HepG2 (cell line): ENCODE data around the gene GPR137. TPM values are rescaled to one million over a fixed set of nuclear protein-coding genes. Genes with fewer than 3 reads are reported as not detected.

Experiments
- MBD4 ChIP-seq: IDR thresholded peaks from 2 replicates; pipeline ENCODE4 v1.6.1; 2012; ENCODE audit warnings: low read length, inconsistent platforms, borderline replicate concordance
- NONO ChIP-seq, 2 experiments: fragments of 450-650 bp in 1 of 2; sonication (generic) in 1 of 2; formaldehyde crosslinking in 1 of 2; IDR thresholded peaks in 1 of 2; conservative IDR thresholded peaks in 1 of 2; 2 replicates each; pipeline versions ENCODE4 v1.6.1 to v1.8.0; 2017 to 2022; ENCODE audit warnings: mild to moderate bottlenecking in 1 of 2, missing genetic modification reagents in 1 of 2, moderate library complexity in 1 of 2
- NR2F2 ChIP-seq: IDR thresholded peaks from 2 replicates; pipeline ENCODE4 v1.6.1; 2012; ENCODE audit warnings: low read depth, inconsistent platforms, borderline replicate concordance
- PHB2 ChIP-seq: fragments of 450-650 bp; IDR thresholded peaks from 2 replicates; pipeline ENCODE4 v1.6.1; 2018; ENCODE audit not compliant: partially characterized antibody
- SIX1 ChIP-seq: sonication (generic); formaldehyde crosslinking; IDR thresholded peaks from 2 replicates; pipeline ENCODE4 v1.4.0; 2020; ENCODE audit warnings: missing genetic modification reagents, borderline replicate concordance
- SMAD1 ChIP-seq: sonication (generic); formaldehyde crosslinking; IDR thresholded peaks from 2 replicates; pipeline ENCODE4 v1.4.0; 2020; ENCODE audit warnings: missing genetic modification reagents, low read depth, mild to moderate bottlenecking, borderline replicate concordance
- TAF15 ChIP-seq: fragments of 200-400 bp; formaldehyde crosslinking; IDR thresholded peaks from one replicate; pipeline ENCODE4 v1.6.1; 2018; ENCODE audit warnings: mild to moderate bottlenecking, low read depth, low read length; ENCODE audit not compliant: poor library complexity, severe bottlenecking
- TEAD3 ChIP-seq: optimal IDR thresholded peaks from 2 replicates; pipeline ENCODE3; 2016; ENCODE audit warnings: borderline replicate concordance
- THAP7 ChIP-seq: sonication (generic); formaldehyde crosslinking; IDR thresholded peaks from 2 replicates; pipeline ENCODE4 v1.8.1; 2023; ENCODE audit warnings: mild to moderate bottlenecking, missing genetic modification reagents
- ZBTB3 ChIP-seq: sonication (generic); formaldehyde crosslinking; IDR thresholded peaks from 2 replicates; pipeline ENCODE4 v1.4.0; 2020; ENCODE audit warnings: low read depth, mild to moderate bottlenecking, moderate library complexity, missing genetic modification reagents, borderline replicate concordance
- ZNF10 ChIP-seq: sonication (generic); formaldehyde crosslinking; IDR thresholded peaks from 2 replicates; pipeline ENCODE4 v1.4.0; 2020; ENCODE audit warnings: mild to moderate bottlenecking, low read depth, missing genetic modification reagents, borderline replicate concordance
- ZNF326 ChIP-seq: sonication (generic); formaldehyde crosslinking; IDR thresholded peaks from 2 replicates; pipeline ENCODE4 v1.4.0; 2020; ENCODE audit warnings: missing genetic modification reagents, borderline replicate concordance
- ZNF615 ChIP-seq: sonication (generic); formaldehyde crosslinking; IDR thresholded peaks from 2 replicates; pipeline ENCODE4 v1.5.0; 2020; ENCODE audit warnings: mild to moderate bottlenecking, missing genetic modification reagents, borderline replicate concordance
- ZNF629 ChIP-seq: sonication (generic); formaldehyde crosslinking; conservative IDR thresholded peaks from 2 replicates; pipeline ENCODE4 v1.5.0; 2020; ENCODE audit warnings: missing genetic modification reagents
- ZNF652 ChIP-seq: IDR thresholded peaks from 2 replicates; pipeline ENCODE4 v1.6.1; 2016; ENCODE audit warnings: low read depth, borderline replicate concordance
- polyA plus RNA-seq, 8 experiments: library from polyadenylated mRNA; depleted of rRNA in 3 of 8; stranded (reverse) in 7 of 8; unstranded in 1 of 8; fragments of >200 nt; fragmentation: Illumina TruSeq in 4 of 8; extraction: Trizol in 4 of 8; gene quantifications; 2 replicates each; pipeline versions ENCODE4 v1.2.1 to v1.2.3, GENCODE V29; 2011 to 2016; ENCODE audit warnings: low read depth in 4 of 8, missing spikeins in 1 of 8, mixed read lengths in 1 of 8; ENCODE audit not compliant: insufficient read depth in 1 of 8
- total RNA-seq, 5 experiments: library from RNA; depleted of rRNA; stranded (reverse); fragments of >200 nt; fragmentation: Illumina TruSeq; extraction: Trizol; gene quantifications; 2 replicates each; pipeline ENCODE4 v1.2.3, GENCODE V29; 2016; ENCODE audit warnings: low read depth in 1 of 5
- TF ChIP-seq, protein P1 (sequence below): sonication (generic); formaldehyde crosslinking; IDR thresholded peaks from 2 replicates; pipeline ENCODE4 v1.4.0; 2020; ENCODE audit warnings: missing genetic modification reagents
- TF ChIP-seq, protein P2 (sequence below): sonication (generic); formaldehyde crosslinking; IDR thresholded peaks from 2 replicates; pipeline ENCODE4 v1.5.0; 2020; ENCODE audit warnings: missing genetic modification reagents, mild to moderate bottlenecking, borderline replicate concordance
- TF ChIP-seq, protein P3 (sequence below): sonication (generic); formaldehyde crosslinking; IDR thresholded peaks from 2 replicates; pipeline ENCODE4 v1.5.0; 2020; ENCODE audit warnings: missing genetic modification reagents, mild to moderate bottlenecking, borderline replicate concordance
- TF ChIP-seq, protein P4 (sequence below): sonication (generic); formaldehyde crosslinking; IDR thresholded peaks from 2 replicates; pipeline ENCODE4 v1.8.1; 2023; ENCODE audit warnings: mild to moderate bottlenecking, moderate library complexity, missing genetic modification reagents

The GPR137 gene
- total and polyA plus RNA-seq, 2 of the 13 experiments (the other 11 are each of a cell fraction or from before 2014, with no cell fraction given): 8.5 to 13.2 TPM

GRCh38 chr11:64306876-64307622, 21.4 kb downstream of the GPR137 start (continued):
- TF ChIP-seq, protein P1, sequence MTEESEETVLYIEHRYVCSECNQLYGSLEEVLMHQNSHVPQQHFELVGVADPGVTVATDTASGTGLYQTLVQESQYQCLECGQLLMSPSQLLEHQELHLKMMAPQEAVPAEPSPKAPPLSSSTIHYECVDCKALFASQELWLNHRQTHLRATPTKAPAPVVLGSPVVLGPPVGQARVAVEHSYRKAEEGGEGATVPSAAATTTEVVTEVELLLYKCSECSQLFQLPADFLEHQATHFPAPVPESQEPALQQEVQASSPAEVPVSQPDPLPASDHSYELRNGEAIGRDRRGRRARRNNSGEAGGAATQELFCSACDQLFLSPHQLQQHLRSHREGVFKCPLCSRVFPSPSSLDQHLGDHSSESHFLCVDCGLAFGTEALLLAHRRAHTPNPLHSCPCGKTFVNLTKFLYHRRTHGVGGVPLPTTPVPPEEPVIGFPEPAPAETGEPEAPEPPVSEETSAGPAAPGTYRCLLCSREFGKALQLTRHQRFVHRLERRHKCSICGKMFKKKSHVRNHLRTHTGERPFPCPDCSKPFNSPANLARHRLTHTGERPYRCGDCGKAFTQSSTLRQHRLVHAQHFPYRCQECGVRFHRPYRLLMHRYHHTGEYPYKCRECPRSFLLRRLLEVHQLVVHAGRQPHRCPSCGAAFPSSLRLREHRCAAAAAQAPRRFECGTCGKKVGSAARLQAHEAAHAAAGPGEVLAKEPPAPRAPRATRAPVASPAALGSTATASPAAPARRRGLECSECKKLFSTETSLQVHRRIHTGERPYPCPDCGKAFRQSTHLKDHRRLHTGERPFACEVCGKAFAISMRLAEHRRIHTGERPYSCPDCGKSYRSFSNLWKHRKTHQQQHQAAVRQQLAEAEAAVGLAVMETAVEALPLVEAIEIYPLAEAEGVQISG (CRISPR knock-in tag): peak; percentile 38; the same call in 1 of the 2 replicates
- TF ChIP-seq THAP7 (CRISPR knock-in tag) (no peak; the same call in 1 of the 2 replicates), ZNF652 (no peak), ZNF326 (CRISPR knock-in tag) (no peak), ZNF615 (CRISPR knock-in tag) (no peak), ZNF10 (CRISPR knock-in tag) (no peak), TAF15 (no peak), ZNF629 (CRISPR knock-in tag) (no peak), ZBTB3 (no peak), NONO (IDR thresholded peaks at IDR 0.05) (no peak), NONO (CRISPR knock-in tag; conservative IDR thresholded peaks at IDR 0.05) (no peak), MBD4 (no peak), TEAD3 (CRISPR knock-in tag) (no peak), PHB2 (no peak), SIX1 (no peak), NR2F2 (no peak), SMAD1 (no peak)
- TF ChIP-seq, protein P2, sequence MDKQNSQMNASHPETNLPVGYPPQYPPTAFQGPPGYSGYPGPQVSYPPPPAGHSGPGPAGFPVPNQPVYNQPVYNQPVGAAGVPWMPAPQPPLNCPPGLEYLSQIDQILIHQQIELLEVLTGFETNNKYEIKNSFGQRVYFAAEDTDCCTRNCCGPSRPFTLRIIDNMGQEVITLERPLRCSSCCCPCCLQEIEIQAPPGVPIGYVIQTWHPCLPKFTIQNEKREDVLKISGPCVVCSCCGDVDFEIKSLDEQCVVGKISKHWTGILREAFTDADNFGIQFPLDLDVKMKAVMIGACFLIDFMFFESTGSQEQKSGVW (CRISPR knock-in tag): no peak
- TF ChIP-seq, protein P3, sequence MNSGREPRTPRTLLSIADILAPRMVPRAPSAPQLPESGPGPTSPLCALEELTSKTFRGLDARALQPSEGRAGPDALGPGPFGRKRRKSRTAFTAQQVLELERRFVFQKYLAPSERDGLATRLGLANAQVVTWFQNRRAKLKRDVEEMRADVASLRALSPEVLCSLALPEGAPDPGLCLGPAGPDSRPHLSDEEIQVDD (CRISPR knock-in tag): no peak
- TF ChIP-seq, protein P4, sequence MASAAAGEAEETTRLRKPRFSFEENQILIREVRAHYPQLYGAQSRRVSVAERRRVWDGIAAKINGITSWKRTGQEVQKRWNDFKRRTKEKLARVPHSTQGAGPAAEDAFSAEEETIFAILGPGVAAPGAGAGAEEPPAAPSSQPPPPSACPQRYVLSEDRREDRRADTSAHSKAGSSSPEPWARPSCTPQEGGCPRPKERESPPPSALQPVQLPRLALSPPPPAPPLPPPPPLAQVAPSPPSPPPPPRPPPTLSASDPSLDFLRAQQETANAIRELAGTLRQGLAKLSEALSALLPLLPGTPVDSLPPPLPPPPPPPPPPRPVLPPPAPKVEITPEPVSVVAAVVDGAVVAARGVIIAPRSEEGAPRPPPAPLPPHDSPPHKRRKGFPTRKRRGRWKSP (CRISPR knock-in tag): no peak
